Right lobe of liver (tissue), 4 donors: ENCODE results near the gene NRXN3.

ENCODE experiments used
- CTCF ChIP-seq, 4 donors: fragments of 200-600 bp in 3 of 4; fragments of 450-650 bp in 1 of 4; IDR thresholded peaks; one replicate each; pipeline versions ENCODE4 v1.5.1 to v1.8.0; 2016 to 2022; ENCODE audit warnings: antibody characterized with exemption in 4 of 4, mild to moderate bottlenecking in 2 of 4
- POLR2A ChIP-seq: fragments of 450-650 bp; IDR thresholded peaks from one replicate; pipeline ENCODE4 v1.6.1; 2017; ENCODE audit warnings: antibody characterized with exemption, mild to moderate bottlenecking
- donor health status: DM: no; HTN: no; CAD: no.
- donor health status: DM: no; HTN: no; CAD: no.
- donor health status: DM: no; HTN: yes; CAD: no.

- TF ChIP-seq CTCF (IDR thresholded peaks at IDR 0.05) (no peak), POLR2A (no peak)
Observed at GRCh38 chr14:79044894-79045624, 874.9 kb downstream of the NRXN3 start.
